Activated CD4-positive, alpha-beta memory T cell treated with anti-CD3 and anti-CD28 coated beads, Interleukin-2, amount 10 ng/mL, durations not matched to agents 7 days and 5 days (primary cell): ENCODE measurements around the gene CYP26A1. TPM values are rescaled to one million over a fixed set of nuclear protein-coding genes. Genes with fewer than 3 reads are reported as not detected.

ENCODE experiments used
- CTCF ChIA-PET: fragments of 350-600 bp; sonication (Branson Sonifier 250); formaldehyde crosslinking; loops from one replicate; lab custom pipeline; 2021; ENCODE audit warnings: antibody characterized with exemption, inconsistent platforms; lab: Charles Lee
- POLR2A ChIA-PET: fragments of 350-600 bp; sonication (Branson Sonifier 250); formaldehyde crosslinking; loops from one replicate; lab custom pipeline; 2021; ENCODE audit warnings: antibody characterized with exemption; lab: Charles Lee
- DNase-seq: peaks from one replicate; pipeline ENCODE4 v3.0.0-alpha.2; 2020
- H3K27ac Mint-ChIP-seq: one replicate; pipeline ENCODE4 v1.8.0; 2021; ENCODE audit warnings: mild to moderate bottlenecking, mixed read lengths
- H3K27me3 Mint-ChIP-seq: one replicate; pipeline ENCODE4 v1.8.0; 2021; ENCODE audit warnings: mixed read lengths
- H3K36me3 Mint-ChIP-seq: one replicate; pipeline ENCODE4 v1.8.0; 2021; ENCODE audit warnings: low read depth, mixed read lengths
- H3K4me1 Mint-ChIP-seq: one replicate; pipeline ENCODE4 v1.8.0; 2021; ENCODE audit warnings: mixed read lengths
- H3K4me3 Mint-ChIP-seq: one replicate; pipeline ENCODE4 v1.8.0; 2021; ENCODE audit warnings: mild to moderate bottlenecking, mixed read lengths
- H3K9me3 Mint-ChIP-seq: one replicate; pipeline ENCODE4 v1.8.0; 2021; ENCODE audit warnings: mixed read lengths
- total RNA-seq, 2 experiments: library from RNA; stranded (reverse); gene quantifications; one replicate each; pipeline ENCODE4 v1.2.3, GENCODE V29; 2021

The CYP26A1 gene
- total RNA-seq, 2 experiments from 2014 or later, result not detected

DNA sequence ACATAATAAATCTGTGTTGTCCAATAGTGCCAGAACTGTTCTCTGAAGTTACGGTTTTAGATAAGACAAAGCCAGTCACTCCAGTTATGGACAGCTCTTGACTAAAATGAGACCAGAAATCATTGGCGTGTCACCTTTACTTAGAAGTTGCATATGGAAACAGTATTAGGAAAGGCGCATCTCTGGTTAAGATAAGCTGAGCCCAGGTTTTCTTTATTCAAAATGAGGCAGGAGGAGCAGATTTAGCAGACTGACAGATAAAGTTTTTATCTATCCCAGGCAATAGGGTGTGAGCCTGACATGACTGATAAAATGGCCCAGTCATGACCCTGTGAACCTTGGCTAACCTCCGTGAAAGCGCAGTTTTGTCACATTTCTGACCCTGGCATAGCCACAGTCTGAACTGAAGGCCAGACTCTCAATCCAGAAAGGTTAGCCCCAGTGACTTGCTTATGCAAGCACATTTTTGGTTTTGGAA, 4.2 kb downstream of the CYP26A1 start:
- peaks cover 24% of the 10 kb centered on the region for H3K4me1 Mint-ChIP-seq
- POLR2A ChIA-PET, result no interaction called here
- no peaks in the 10 kb centered on the region for H3K9me3 Mint-ChIP-seq
- CTCF ChIA-PET, result interaction anchor here (1.0 to 1.8 kb wide), 2 partner anchors 231 to 279 kb away, joined by 3 to 5 read pairs; no protein-coding TSS in a partner anchor
- peaks cover 69% of the 10 kb centered on the region for H3K27me3 Mint-ChIP-seq
- no peak overlapping the region for H3K27ac Mint-ChIP-seq
- DNase-seq, result no peak
- H3K4me3 Mint-ChIP-seq, result no peak overlapping the region
- H3K36me3 Mint-ChIP-seq, result no peaks in the 10 kb centered on the region

DNA sequence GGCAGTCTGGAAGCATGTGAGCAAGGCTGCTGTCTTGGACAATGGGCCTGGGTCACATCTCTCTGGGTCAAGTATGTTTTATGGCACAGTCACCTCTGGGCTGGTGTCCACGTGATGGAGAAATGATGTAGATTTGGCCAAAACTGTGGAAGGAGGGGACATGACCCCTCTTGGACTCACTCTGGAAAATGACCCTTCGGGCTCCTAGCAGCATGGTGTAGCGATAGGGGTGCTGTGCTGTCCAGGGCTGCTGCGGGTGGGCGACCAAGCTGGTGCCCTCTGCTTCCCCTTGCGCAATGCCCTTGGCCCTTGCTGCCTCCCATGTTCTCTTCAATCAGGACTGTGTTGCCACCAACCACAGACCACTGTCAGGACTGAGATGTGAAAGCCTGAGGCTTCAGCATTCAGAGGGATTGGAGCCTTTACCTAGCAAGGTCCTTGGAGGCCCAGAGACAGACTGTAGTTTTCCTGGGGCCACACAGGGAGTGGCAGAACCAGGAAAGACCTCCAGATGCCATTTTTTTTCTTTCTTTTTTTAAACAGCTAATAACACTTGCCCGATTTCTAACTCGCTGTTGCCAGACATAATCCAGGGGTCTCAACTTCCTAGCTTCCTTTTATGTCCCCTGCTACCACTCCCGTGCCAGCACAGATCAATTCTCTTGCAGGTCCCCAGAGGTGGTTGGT, 6.1 kb downstream of the CYP26A1 start:
- no peaks in the 10 kb centered on the region for H3K9me3 Mint-ChIP-seq
- CTCF ChIA-PET, result interaction anchor here (0.6 to 1.6 kb wide), 8 partner anchors 8 to 378 kb away, joined by 3 to 6 read pairs (median 4); no protein-coding TSS in a partner anchor
- no peak overlapping the region for H3K27ac Mint-ChIP-seq
- H3K36me3 Mint-ChIP-seq, result no peaks in the 10 kb centered on the region
- POLR2A ChIA-PET, result no interaction called here
- H3K4me1 Mint-ChIP-seq, result peaks cover 13% of the 10 kb centered on the region
- H3K27me3 Mint-ChIP-seq, result peaks cover 56% of the 10 kb centered on the region
- H3K4me3 Mint-ChIP-seq, result no peak overlapping the region
- DNase-seq, result no peak

DNA sequence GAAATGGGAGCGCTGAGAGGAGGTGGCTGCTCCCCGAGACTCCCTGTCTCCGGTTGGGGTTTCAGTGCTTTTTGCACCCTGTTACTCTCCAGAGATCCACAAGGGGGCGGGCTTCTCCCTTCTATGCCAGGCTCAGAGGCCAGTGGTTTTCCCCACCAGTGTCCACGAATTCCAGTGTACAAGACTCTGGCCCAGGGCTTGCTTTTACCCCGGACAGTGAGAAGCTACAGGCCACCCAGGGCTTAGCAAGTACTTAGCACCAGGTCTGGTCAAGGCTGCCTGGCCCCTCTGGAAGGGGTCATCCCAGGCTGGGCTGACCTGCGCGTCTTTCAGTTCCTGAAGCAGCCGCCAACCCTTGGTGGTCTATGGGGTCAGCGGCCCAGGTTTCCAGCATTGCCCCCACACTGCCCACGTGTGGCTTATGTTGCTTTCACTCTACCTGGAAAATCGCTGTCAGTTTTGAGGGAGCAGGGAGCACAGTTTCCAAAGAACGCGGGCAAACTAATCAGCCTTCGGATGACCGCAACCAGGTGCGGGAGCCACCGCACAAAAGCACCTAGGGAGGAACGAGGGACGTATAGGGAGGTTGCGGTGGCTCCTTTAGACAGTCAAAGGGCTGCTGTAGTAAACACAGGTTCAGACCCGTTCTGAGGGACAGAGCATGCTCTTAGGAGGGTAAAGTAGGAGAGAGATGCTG, 6.8 kb downstream of the CYP26A1 start:
- peaks cover 49% of the 10 kb centered on the region for H3K27me3 Mint-ChIP-seq
- H3K4me3 Mint-ChIP-seq, result no peak overlapping the region
- peaks cover 7% of the 10 kb centered on the region for H3K4me1 Mint-ChIP-seq
- ChIA-PET CTCF (interaction anchor here (0.8 to 1.8 kb wide), 9 partner anchors 13 to 377 kb away, joined by 3 to 6 read pairs (median 4); no protein-coding TSS in a partner anchor), POLR2A (no interaction called here)
- no peaks in the 10 kb centered on the region for H3K9me3 Mint-ChIP-seq
- H3K36me3 Mint-ChIP-seq, result no peaks in the 10 kb centered on the region
- no peak overlapping the region for H3K27ac Mint-ChIP-seq
- DNase-seq, result peak; percentile 51

DNA sequence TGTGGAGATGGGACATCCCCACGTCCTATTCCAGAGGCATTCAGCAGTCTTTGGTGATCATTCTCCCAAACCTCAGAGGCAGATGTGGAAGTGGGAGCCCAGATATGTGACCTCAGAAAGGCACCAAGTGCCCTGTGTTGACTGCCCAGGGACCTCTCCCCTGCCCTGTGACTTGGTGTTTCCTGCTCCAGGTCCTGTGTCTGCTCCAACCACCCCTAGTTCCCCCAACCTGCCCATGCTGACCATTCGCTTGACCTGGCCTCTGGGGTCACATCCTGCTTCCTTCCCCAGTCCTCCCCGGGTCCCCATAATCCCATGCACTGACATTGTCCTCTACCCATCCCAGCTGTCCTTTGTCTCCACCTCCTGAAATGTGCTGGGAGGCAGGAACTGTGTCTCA, 7.6 kb downstream of the CYP26A1 start:
- H3K36me3 Mint-ChIP-seq, result no peaks in the 10 kb centered on the region
- no peaks in the 10 kb centered on the region for H3K9me3 Mint-ChIP-seq
- peaks cover 41% of the 10 kb centered on the region for H3K27me3 Mint-ChIP-seq
- H3K27ac Mint-ChIP-seq, result no peak overlapping the region
- no peak for DNase-seq
- peaks cover 2% of the 10 kb centered on the region for H3K4me1 Mint-ChIP-seq
- H3K4me3 Mint-ChIP-seq, result no peak overlapping the region
- ChIA-PET CTCF (interaction anchor here (0.6 to 1.8 kb wide), 4 partner anchors 28 to 1168 kb away, joined by 3 to 5 read pairs (median 3); no protein-coding TSS in a partner anchor), POLR2A (no interaction called here)

DNA sequence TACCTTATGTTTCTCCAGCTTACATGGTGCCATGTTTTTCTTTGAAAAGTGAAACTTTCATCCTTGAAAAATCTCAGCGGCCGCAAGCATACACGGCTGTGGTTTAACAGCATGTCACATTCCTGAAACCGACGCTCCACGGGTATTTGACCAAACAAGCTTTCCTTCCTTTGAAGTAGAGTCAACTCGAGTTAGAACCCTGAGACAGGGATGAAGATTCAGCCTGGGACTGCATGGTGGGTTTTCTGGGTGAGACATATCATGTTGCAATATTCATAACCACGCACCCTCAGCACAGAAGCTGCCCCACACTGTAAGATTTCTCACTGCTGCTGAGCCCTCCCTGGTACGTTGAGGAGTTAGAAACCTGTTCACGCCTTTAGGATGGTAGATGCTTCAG, 8.1 kb downstream of the CYP26A1 start:
- peaks cover 36% of the 10 kb centered on the region for H3K27me3 Mint-ChIP-seq
- CTCF ChIA-PET, result interaction anchor here (0.6 to 1.8 kb wide), 3 partner anchors 28 to 1167 kb away, joined by 3 to 5 read pairs (median 3); no protein-coding TSS in a partner anchor
- DNase-seq, result no peak
- no peaks in the 10 kb centered on the region for H3K9me3 Mint-ChIP-seq
- POLR2A ChIA-PET, result no interaction called here
- H3K36me3 Mint-ChIP-seq, result no peaks in the 10 kb centered on the region
- no peak overlapping the region for H3K27ac Mint-ChIP-seq
- H3K4me1 Mint-ChIP-seq, result peaks cover 2% of the 10 kb centered on the region
- H3K4me3 Mint-ChIP-seq, result no peak overlapping the region

DNA sequence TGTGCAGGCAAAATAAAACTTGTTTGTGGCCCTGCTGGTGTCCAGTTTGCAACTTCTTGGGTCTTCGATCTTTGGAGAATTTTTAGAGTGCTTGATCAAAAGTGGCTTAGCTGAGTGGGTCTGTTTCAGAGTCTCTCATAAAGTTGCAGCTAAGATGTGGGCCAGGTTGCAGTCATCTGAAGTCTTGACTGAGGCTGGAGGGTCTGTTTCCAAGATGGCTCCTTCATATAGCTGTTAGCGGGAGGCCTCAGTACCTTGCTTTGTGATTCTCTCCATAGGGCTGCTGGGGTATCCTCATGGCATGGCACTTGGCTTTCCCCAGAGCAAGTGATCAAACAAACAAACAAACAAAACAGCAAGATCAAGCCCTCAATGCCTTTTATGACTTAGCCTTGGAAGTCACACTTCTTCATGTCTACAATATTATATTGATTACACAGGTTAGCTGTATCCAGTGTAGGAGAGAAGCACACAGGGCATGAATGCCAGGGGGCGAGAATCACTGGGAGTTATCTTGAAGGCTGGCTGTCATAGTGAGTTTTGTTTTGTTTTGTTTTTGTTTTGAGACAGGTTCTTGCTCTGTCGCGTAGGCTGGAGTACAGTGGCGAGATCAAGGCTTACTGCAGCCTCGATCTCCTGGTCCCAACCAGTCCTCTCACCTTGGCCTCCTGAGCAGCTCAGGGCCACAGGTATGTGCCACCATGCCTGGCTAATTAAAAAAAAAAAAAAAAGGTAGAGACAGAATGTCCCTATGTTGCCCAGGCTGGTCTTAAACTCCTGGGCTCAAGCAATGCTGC, 10.2 kb downstream of the CYP26A1 start:
- Mint-ChIP-seq H3K4me3 (no peak overlapping the region), H3K36me3 (no peaks in the 10 kb centered on the region)
- CTCF ChIA-PET, result no interaction called here

DNA sequence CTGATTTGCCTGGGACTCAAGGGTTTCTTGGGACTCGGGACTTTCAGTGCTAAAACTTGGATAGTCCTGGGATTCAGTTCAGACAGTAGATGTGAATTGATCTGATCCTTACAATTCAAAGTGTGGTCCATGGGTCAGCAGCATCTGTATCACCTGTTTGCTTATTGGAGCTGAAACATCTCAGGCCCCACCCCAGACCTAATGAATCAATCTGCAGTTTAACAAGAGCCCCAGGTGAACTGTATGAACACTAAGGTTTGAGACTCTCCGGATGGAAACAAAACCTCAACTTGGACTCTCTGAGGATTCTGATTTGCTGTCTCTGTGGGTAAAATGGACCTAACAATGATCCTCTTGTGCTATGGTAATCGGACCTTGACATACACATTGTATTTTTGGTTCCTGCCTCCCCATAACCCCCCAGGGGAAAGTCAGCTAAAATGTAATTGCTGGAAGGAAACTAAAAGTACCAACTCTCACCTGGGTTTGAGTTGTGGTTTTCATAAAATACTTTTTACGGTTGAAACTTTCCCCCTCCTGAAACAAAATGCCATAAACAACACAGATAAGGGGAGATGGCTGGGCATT, 11.7 kb downstream of the CYP26A1 start:
- H3K36me3 Mint-ChIP-seq, result no peaks in the 10 kb centered on the region
- no peak overlapping the region for H3K27ac Mint-ChIP-seq
- ChIA-PET POLR2A (no interaction called here), CTCF (no interaction called here)
- H3K9me3 Mint-ChIP-seq, result no peaks in the 10 kb centered on the region
- H3K27me3 Mint-ChIP-seq, result peaks cover 18% of the 10 kb centered on the region
- H3K4me3 Mint-ChIP-seq, result no peak overlapping the region
- H3K4me1 Mint-ChIP-seq, result no peaks in the 10 kb centered on the region
- DNase-seq, result no peak

More for the DNA sequence above, 10.2 kb downstream of the CYP26A1 start:
- no peak for DNase-seq
- H3K27me3 Mint-ChIP-seq, result peaks cover 30% of the 10 kb centered on the region
- H3K27ac Mint-ChIP-seq, result no peak overlapping the region
- POLR2A ChIA-PET, result no interaction called here
- no peaks in the 10 kb centered on the region for H3K9me3 Mint-ChIP-seq
- peaks cover 2% of the 10 kb centered on the region for H3K4me1 Mint-ChIP-seq

DNA sequence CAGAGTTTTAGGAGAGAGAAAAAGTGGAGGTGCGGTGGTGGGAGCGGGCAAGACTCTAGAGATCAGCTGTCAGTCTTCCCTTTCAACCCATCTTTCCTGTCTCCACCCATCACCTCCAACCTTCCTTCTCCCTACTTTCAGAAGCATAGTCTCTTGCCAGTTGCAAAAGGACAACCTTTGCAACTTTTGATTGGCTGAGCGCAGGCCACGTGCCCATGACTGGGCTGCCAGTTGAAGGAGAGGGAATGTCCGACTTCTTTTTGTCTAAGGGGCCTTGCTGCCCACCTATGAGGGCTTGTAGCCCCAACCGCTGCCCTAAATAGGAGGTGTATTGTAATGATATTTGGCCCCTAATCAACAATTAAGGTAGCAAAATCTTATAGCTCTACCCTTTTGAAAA, 12.6 kb downstream of the CYP26A1 start:
- Mint-ChIP-seq H3K27me3 (peaks cover 13% of the 10 kb centered on the region), H3K9me3 (no peaks in the 10 kb centered on the region), H3K4me3 (no peak overlapping the region), H3K36me3 (no peaks in the 10 kb centered on the region), H3K4me1 (no peaks in the 10 kb centered on the region), H3K27ac (no peak overlapping the region)
- ChIA-PET POLR2A (no interaction called here), CTCF (no interaction called here)
- DNase-seq, result no peak

DNA sequence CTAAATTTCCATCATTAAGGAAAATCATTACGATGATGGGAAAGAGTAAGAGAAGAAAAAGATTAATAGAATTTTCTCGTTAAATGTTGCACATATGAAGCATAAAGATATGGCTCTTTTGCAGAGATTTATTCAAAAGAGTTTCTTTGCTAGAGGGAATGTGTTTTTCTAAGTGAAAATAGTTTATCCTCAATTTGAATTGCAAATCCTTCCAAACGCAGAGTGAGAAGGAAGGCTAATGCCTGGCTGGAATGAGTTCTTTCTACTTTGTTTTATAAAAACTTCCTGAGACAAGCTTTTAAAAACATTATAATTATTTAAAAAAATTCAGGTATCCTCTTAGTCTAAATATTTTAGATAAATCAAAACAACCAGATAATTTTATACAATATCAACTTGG, 14.2 kb downstream of the CYP26A1 start:
- H3K4me1 Mint-ChIP-seq, result no peaks in the 10 kb centered on the region
- H3K27ac Mint-ChIP-seq, result no peak overlapping the region
- no peak for DNase-seq
- H3K9me3 Mint-ChIP-seq, result no peaks in the 10 kb centered on the region
- H3K4me3 Mint-ChIP-seq, result no peak overlapping the region
- peaks cover 9% of the 10 kb centered on the region for H3K27me3 Mint-ChIP-seq
- POLR2A ChIA-PET, result no interaction called here
- H3K36me3 Mint-ChIP-seq, result no peaks in the 10 kb centered on the region
- CTCF ChIA-PET, result no interaction called here

DNA sequence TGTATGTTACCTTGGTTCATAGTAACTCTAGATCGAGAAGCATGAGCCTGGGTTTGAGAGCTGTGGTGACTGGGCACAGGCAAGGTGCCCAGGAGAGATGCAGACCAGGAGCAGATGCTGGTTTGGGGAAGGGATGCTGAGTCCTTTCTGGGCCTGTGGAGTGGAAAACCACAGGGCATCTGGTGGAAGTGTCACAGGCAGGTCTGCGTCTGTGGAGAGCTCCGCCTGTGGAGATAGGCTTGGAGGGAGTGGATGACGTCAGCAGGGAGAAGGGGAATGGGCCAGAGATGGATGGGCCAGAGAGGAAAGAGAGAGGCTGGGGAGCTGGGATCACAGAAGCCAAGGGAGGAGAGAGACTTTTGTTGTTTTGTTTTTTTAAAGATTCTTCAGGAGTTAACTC, 14.8 kb downstream of the CYP26A1 start:
- no peak for DNase-seq
- H3K36me3 Mint-ChIP-seq, result no peaks in the 10 kb centered on the region
- no peak overlapping the region for H3K27ac Mint-ChIP-seq
- ChIA-PET CTCF (no interaction called here), POLR2A (no interaction called here)
- no peaks in the 10 kb centered on the region for H3K4me1 Mint-ChIP-seq
- peaks cover 7% of the 10 kb centered on the region for H3K27me3 Mint-ChIP-seq
- no peaks in the 10 kb centered on the region for H3K9me3 Mint-ChIP-seq
- H3K4me3 Mint-ChIP-seq, result no peak overlapping the region

DNA sequence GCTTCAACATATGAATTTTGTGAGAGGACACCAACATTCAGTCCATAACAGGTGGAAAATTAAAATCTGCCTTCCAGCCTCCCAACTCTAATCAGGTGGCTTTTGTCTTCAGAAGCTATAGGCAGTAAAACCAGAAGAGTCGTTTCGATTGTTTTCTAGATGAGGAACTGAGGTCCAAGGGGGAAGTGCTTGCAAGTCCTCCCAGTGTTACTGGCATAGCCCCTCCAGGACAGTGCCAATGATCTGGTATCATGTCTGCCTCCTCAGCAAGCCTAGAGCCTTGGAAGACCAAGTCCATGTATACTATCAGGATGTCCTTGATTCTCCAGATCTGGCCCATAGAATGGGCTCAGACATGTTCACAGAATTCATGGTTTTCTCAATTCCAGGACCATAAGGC, 16.9 kb downstream of the CYP26A1 start:
- Mint-ChIP-seq H3K36me3 (no peaks in the 10 kb centered on the region), H3K27me3 (peaks cover 7% of the 10 kb centered on the region), H3K9me3 (no peaks in the 10 kb centered on the region), H3K4me3 (no peak overlapping the region), H3K4me1 (no peaks in the 10 kb centered on the region), H3K27ac (no peak overlapping the region)
- DNase-seq, result no peak
- CTCF ChIA-PET, result no interaction called here
- POLR2A ChIA-PET, result no interaction called here

DNA sequence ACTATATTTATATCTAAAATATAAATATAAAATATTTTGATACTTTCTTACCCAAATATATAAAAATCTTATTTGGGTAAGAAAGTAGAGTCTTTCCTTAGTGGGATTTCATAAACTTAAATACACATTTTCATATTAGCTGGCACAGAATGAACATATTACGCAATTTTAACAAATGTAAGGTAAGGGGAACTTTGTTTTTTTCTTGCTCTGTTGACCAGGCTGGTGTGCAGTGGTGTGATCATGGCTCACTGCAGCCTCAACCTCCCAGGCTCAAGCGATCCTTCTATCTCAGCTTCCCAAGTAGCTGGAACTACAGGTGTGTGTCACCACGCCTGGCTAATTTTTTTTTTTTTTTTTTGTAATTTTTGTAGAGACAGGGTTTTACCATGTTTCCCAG, 18.3 kb downstream of the CYP26A1 start:
- no peak for DNase-seq
- Mint-ChIP-seq H3K4me1 (no peaks in the 10 kb centered on the region), H3K27ac (no peak overlapping the region), H3K9me3 (no peaks in the 10 kb centered on the region), H3K27me3 (peaks cover 7% of the 10 kb centered on the region), H3K36me3 (no peaks in the 10 kb centered on the region), H3K4me3 (no peak overlapping the region)
- POLR2A ChIA-PET, result no interaction called here
- CTCF ChIA-PET, result interaction anchor here (0.7 kb wide), 1 partner anchor 120 kb away, joined by 3 read pairs; no protein-coding TSS in a partner anchor
